Sigmoid colon (tissue), 7 donors: ENCODE measurements around the gene ATOH8. TPM values are rescaled to one million over a fixed set of nuclear protein-coding genes. Genes with fewer than 3 reads are reported as not detected.

Experiments used
- DNase-seq: peaks from one replicate; pipeline ENCODE4 v3.0.0-alpha.2; 2019
- H3K27ac ChIP-seq, 4 donors: fragments of 200-600 bp; sonication (generic); one replicate each; pipeline ENCODE4 v1.5.1; 2016 to 2019; ENCODE audit warnings: mild to moderate bottlenecking in 1 of 4
- H3K27me3 ChIP-seq, 3 donors: fragments of 200-600 bp; sonication (generic); one replicate each; pipeline ENCODE4 v1.5.1; 2019; ENCODE audit warnings: mild to moderate bottlenecking in 1 of 3
- H3K36me3 ChIP-seq, 4 donors: fragments of 200-600 bp; sonication (generic); one replicate each; pipeline ENCODE4 v1.5.1; 2016 to 2019
- H3K4me1 ChIP-seq, 4 donors: fragments of 200-600 bp; sonication (generic); one replicate each; pipeline ENCODE4 v1.5.1; 2017 to 2019
- H3K4me3 ChIP-seq, 4 donors: fragments of 200-600 bp; sonication (generic); one replicate each; pipeline ENCODE4 v1.5.1; 2017 to 2019; ENCODE audit warnings: mild to moderate bottlenecking in 2 of 4, moderate library complexity in 1 of 4
- H3K9me3 ChIP-seq, 4 donors: fragments of 200-600 bp in 3 of 4; sonication (generic) in 3 of 4; one replicate each; pipeline versions ENCODE4 v1.5.1 to v1.6.1; 2013 to 2019
- EP300 ChIP-seq, 4 donors: sonication (generic); formaldehyde crosslinking; IDR thresholded peaks; one replicate each; pipeline ENCODE4 v1.6.1; 2017; ENCODE audit warnings: antibody characterized with exemption in 4 of 4
- POLR2A ChIP-seq, 2 donors: fragments of 450-650 bp; IDR thresholded peaks; one replicate each; pipeline ENCODE4 v1.6.1; 2016; ENCODE audit warnings: antibody characterized with exemption in 2 of 2, mild to moderate bottlenecking in 2 of 2, moderate library complexity in 2 of 2
- POLR2AphosphoS5 ChIP-seq, 4 donors: sonication (generic); formaldehyde crosslinking; IDR thresholded peaks; one replicate each; pipeline ENCODE4 v1.6.1; 2017; ENCODE audit warnings: antibody characterized with exemption in 4 of 4
- WGBS, 2 donors: extraction: QIAGEN DNeasy Blood & Tissue Kit; methylation state at CpG; one replicate each; pipeline ENCODE4 v1.1.7; 2013; 5-methylcytosine and 5-hydroxymethylcytosine counted together
- intact Hi-C: fragments of 100-400 bp; cut with DNase I; formaldehyde crosslinking; loops from one replicate; pipeline ENCODE4 v1.15.1; 2023
- polyA plus RNA-seq, 3 donors: library from polyadenylated mRNA; stranded (reverse); fragments of 200-250 nt; gene quantifications; one replicate each; pipeline ENCODE4 v1.2.3, GENCODE V29; 2013
- total RNA-seq, 4 donors: library from RNA; depleted of rRNA; stranded (reverse); fragments of >200 nt; gene quantifications; one replicate each; pipeline ENCODE4 v1.1.0, GENCODE V29; 2016
- TF ChIP-seq, protein P1 (sequence below), 4 experiments: fragments of 450-650 bp in 3 of 4; fragments of 200-600 bp in 1 of 4; IDR thresholded peaks; one replicate each; pipeline ENCODE4 v1.5.1; 2016 to 2019; ENCODE audit warnings: antibody characterized with exemption in 4 of 4, mild to moderate bottlenecking in 3 of 4, moderate library complexity in 2 of 4
- donor health status: healthy with polysubstance abuse.
- donor health status: Bipolar disorder and iron deficiency.
- donor health status: healthy.

ATOH8 gene
- total and polyA plus RNA-seq, 7 donors = 1.6 to 20.6 (median 12.4) TPM

DNA sequence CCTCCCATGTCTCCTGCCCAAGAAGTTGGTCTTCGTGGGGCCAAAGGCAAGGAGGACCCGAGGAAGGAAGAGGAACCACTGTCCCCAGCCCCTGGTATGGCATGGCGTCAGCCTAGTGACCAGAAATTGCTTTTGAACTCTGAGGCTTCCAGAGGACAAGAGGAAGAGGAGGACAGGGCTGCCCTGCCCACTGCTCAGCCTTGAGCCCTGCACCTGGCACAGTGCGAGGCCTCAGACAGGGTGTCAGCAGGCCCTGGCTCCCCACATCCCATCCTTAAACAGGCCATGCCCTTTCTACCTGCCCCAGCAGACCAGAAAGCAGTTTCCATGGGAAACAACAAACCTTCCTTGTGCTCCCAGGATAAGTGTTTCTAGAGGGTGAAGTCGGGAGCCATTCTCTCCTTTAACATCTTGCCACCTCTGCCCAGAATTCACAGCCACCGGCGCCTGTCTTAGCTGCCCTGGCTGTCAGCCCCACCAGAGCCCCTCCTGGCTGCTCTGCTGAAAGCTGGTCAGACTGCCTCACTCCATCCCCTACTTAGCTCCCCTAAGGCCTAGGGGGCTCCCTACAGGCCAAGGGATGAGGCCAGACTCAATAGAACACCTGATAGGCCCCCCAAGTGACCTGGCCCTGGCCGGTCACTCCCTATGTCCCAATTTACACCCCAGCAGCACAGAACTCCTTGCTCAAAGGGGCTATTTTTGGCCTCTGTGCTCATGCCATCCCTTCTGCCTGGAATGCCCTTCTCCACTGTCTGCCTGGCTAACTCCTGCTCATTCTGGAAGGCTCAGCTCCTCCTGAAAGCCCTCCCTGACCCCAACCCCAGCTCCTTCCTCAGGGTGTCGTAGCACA is 20.6 kb downstream of the ATOH8 start:
- DNase-seq = no peak
- intact Hi-C loops = loop anchor here (5.0 kb wide), 1 partner anchor 37 kb away; no protein-coding TSS in a partner anchor
- Histone ChIP-seq H3K27me3 (no peaks in the 10 kb centered on the region), H3K4me1 (peaks cover 0 to 66% (median 57%) of the 10 kb centered on the region in 4 donors), H3K4me3 (no peak overlapping the region), H3K9me3 (no peaks in the 10 kb centered on the region), H3K27ac (peak overlapping the region; percentile 87 to 94 (median 89)), H3K36me3 (no peaks in the 10 kb centered on the region)
- 90 to 91% methylated on average over 9 of the region's 9 CpGs for WGBS, 2 donors
- no peak for TF ChIP-seq POLR2AphosphoS5 (IDR thresholded peaks at IDR 0.05)
- no peak for TF ChIP-seq POLR2A (IDR thresholded peaks at IDR 0.05)
- no peak for TF ChIP-seq EP300 (IDR thresholded peaks at IDR 0.05)
- TF ChIP-seq, protein P1, sequence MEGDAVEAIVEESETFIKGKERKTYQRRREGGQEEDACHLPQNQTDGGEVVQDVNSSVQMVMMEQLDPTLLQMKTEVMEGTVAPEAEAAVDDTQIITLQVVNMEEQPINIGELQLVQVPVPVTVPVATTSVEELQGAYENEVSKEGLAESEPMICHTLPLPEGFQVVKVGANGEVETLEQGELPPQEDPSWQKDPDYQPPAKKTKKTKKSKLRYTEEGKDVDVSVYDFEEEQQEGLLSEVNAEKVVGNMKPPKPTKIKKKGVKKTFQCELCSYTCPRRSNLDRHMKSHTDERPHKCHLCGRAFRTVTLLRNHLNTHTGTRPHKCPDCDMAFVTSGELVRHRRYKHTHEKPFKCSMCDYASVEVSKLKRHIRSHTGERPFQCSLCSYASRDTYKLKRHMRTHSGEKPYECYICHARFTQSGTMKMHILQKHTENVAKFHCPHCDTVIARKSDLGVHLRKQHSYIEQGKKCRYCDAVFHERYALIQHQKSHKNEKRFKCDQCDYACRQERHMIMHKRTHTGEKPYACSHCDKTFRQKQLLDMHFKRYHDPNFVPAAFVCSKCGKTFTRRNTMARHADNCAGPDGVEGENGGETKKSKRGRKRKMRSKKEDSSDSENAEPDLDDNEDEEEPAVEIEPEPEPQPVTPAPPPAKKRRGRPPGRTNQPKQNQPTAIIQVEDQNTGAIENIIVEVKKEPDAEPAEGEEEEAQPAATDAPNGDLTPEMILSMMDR (IDR thresholded peaks at IDR 0.05) = no peak

DNA sequence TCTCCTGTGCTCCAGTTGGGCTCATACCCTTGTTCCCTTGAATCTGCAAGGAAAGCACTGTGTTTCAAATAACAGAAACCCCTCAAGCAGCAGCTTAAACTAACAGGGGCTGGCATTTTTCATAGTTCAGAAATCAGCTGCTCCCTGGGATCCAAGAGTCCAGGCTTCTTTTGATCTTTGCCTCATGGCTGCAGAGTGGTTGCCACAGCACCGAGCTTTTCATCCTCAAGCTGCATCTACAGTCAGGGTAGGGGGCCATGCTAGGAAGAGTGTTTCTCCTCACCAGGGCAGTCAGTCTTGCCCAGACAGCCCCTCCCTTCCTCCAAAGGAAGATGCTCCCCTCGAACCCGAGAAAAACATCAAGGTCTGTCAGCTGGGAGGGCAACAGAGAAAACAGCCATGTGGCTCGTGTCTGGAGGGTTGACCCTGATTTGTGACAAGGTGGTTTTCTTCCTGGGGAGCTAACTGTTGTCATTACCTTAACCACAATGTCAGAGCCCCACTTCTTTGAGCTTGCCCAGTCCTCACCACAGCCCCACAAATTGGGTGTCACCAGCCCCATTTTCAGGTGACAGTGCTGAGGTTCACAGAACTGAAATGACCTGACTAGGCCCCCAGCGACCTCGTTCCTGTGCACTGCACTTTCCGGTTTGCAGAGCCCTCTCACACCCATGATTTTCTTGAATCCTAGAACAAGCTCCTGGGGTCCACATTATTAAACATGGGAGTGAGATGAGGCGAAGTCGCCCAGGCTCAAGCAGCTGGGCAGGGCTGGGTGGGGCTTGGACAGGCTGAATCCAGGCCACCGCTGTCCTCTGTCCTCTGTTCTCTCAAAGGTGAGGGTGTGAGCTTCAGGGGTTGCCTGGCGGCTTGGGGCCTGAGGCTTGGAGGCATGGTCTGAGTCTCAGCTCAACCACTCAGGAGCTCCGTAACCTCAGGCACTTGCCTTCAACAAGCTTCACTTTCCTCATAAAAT is 21.9 kb downstream of the ATOH8 start:
- H3K4me3 ChIP-seq = no peak overlapping the region
- intact Hi-C loops = no loop called here
- DNase-seq = no peak
- no peaks in the 10 kb centered on the region for H3K27me3 ChIP-seq
- TF ChIP-seq POLR2A (IDR thresholded peaks at IDR 0.05) (no peak), EP300 (IDR thresholded peaks at IDR 0.05) (no peak), POLR2AphosphoS5 (IDR thresholded peaks at IDR 0.05) (no peak)
- TF ChIP-seq, protein P1 (IDR thresholded peaks at IDR 0.05) = no peak
- peak overlapping the region in 3 of 4 donors; percentile 87 to 94 (median 90) for H3K27ac ChIP-seq
- WGBS, 2 donors = 91% methylated on average over 12 of the region's 12 CpGs
- H3K9me3 ChIP-seq = no peaks in the 10 kb centered on the region
- H3K4me1 ChIP-seq = peaks cover 0 to 58% (median 46%) of the 10 kb centered on the region in 4 donors
- no peaks in the 10 kb centered on the region for H3K36me3 ChIP-seq

GRCh38 chr2:85776672-85777071 is 22.9 kb downstream of the ATOH8 start:
- no peak overlapping the region for H3K27ac ChIP-seq
- intact Hi-C loops = no loop called here
- 81 to 94% methylated on average over 9 of the region's 9 CpGs for WGBS, 2 donors

DNA sequence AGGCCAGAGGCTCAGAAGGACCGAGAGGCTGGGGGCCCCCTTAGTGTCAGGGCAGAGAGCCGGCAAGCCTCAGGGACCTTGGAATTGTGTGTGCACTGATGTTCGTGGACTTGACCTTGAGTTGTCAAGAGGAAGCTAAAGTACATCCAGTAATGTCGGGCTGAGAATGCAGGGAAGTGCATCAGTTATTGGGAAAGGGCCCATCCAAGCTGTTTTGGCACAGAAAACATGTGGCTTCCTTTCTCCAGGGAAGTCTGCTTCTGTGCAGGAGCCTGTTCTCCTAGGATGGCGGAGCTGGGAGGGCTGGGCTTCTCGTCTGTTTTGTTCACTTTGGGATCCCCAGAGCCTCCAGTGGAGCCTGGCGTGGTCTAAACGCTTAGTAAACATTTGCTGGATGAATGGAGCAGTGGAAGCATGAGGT is 23.7 kb downstream of the ATOH8 start:
- H3K4me1 ChIP-seq = peaks cover 0 to 46% (median 31%) of the 10 kb centered on the region in 4 donors
- H3K36me3 ChIP-seq = no peaks in the 10 kb centered on the region
- H3K9me3 ChIP-seq = no peaks in the 10 kb centered on the region
- H3K4me3 ChIP-seq = no peak overlapping the region
- no peaks in the 10 kb centered on the region for H3K27me3 ChIP-seq
- TF ChIP-seq EP300 (IDR thresholded peaks at IDR 0.05) (no peak), POLR2AphosphoS5 (IDR thresholded peaks at IDR 0.05) (peak in 1 of 4 donors; percentile 31), POLR2A (IDR thresholded peaks at IDR 0.05) (no peak)
- TF ChIP-seq, protein P1 (IDR thresholded peaks at IDR 0.05) = no peak
- 77 to 79% methylated on average over 8 of the region's 8 CpGs for WGBS, 2 donors
- DNase-seq = no peak
- H3K27ac ChIP-seq = no peak overlapping the region
- intact Hi-C loops = no loop called here

More at GRCh38 chr2:85776672-85777071, 22.9 kb downstream of the ATOH8 start:
- Histone ChIP-seq H3K36me3 (no peaks in the 10 kb centered on the region), H3K27me3 (no peaks in the 10 kb centered on the region), H3K4me1 (peaks cover 0 to 52% (median 37%) of the 10 kb centered on the region in 4 donors), H3K4me3 (no peak overlapping the region), H3K9me3 (no peaks in the 10 kb centered on the region)
- no peak for DNase-seq
- no peak for TF ChIP-seq EP300 (IDR thresholded peaks at IDR 0.05)
- no peak for TF ChIP-seq POLR2AphosphoS5 (IDR thresholded peaks at IDR 0.05)
- TF ChIP-seq POLR2A (IDR thresholded peaks at IDR 0.05) = no peak
- TF ChIP-seq, protein P1 (IDR thresholded peaks at IDR 0.05) = no peak
